ENCODE results near the gene ASAP2. TPM values are rescaled to one million over a fixed set of nuclear protein-coding genes. Genes with fewer than 3 reads are reported as not detected.
A peak's percentile ranks its signal among the peaks of the same experiment; 100 is the strongest.

ASAP2 gene
- total and polyA plus RNA-seq, 9 of the 15 experiments (the other 6 are each of a cell fraction or from before 2014, with no cell fraction given): 0.06 to 4.3 (median 3.1) TPM

DNA sequence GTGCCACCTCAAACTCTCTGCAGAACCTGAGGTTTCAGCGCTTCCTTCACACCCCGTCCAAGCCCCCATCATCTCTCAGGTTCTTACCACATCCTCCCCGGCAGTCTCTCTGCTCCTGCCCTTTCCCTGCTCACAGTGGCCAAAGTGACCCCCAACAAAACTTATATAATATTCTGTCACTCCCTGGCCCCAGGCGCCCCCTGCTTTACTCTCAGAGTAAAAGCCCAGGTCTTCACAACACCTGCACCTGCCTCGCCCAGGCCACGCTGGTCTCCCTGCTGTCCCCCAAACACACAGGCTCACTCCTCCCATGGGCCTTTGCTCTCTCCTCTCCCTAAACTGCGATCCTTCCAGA, 210.3 kb downstream of the ASAP2 start (continued):
- TF ChIP-seq, protein P1, sequence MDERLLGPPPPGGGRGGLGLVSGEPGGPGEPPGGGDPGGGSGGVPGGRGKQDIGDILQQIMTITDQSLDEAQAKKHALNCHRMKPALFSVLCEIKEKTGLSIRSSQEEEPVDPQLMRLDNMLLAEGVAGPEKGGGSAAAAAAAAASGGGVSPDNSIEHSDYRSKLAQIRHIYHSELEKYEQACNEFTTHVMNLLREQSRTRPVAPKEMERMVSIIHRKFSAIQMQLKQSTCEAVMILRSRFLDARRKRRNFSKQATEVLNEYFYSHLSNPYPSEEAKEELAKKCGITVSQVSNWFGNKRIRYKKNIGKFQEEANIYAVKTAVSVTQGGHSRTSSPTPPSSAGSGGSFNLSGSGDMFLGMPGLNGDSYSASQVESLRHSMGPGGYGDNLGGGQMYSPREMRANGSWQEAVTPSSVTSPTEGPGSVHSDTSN (CRISPR knock-in tag; IDR thresholded peaks at IDR 0.05; ENCODE audit: low read depth): no peak
- TF ChIP-seq, protein P1 (tag; conservative IDR thresholded peaks at IDR 0.05; ENCODE audit: low read depth): no peak
- TF ChIP-seq CEBPB (tag; IDR thresholded peaks at IDR 0.05) (no peak), ZSCAN29 (IDR thresholded peaks at IDR 0.05) (no peak)

DNA sequence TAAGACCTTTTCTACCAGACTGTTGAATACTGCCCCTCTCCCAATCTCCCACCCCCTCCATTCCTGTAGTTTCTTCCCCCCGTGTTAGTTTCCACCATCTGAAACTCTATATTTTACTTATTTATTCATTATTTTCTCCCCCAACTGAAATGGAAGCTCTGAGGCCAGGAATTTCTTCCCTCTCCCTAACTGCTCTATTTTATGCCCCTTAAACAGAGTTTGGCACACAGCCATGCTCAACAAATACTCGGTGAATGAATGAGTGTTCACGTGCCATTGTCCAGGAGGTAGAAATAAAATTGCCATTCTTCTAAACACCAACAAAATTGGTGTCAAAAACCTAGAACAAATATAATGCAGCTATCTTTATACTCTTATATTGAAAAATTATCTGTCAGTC, 211.1 kb downstream of the ASAP2 start:
- POLR2A ChIA-PET: interaction anchor here (0.6 kb wide), 1 partner anchor 9 kb away, joined by 3 read pairs; no protein-coding TSS in a partner anchor
- no peak overlapping the region for H3K4me2 ChIP-seq (ENCODE audit: insufficient read depth, low read length)
- no peaks in the 10 kb centered on the region for H3K27me3 ChIP-seq (ENCODE audit: control insufficient read depth in 2 of 2, insufficient read depth in 2 of 2, low read length in 2 of 2)
- no peaks in the 10 kb centered on the region for H3K9me1 ChIP-seq (ENCODE audit: control insufficient read depth, insufficient read depth, low read length)
- H3K4me3 ChIP-seq: no peak overlapping the region
- intact Hi-C loops (cut with micrococcal nuclease): no loop called here
- no peak overlapping the region for H3K27ac ChIP-seq (ENCODE audit: extremely low read depth, low read depth, low read length)
- in situ Hi-C loops (cut with MboI): no loop called here
- H2AFZ ChIP-seq (ENCODE audit: low read depth, low read length): no peak overlapping the region
- ATAC-seq: no peak
- WGBS (ENCODE audit: insufficient coverage, low coverage, missing lambda C conversion rate): 80% methylated on average over 3 of the region's 3 CpGs
- DNase-seq (ENCODE audit: extremely low read depth in 1 of 4, low spot score in 3 of 4): no peak
- H3K36me3 ChIP-seq (ENCODE audit: control insufficient read depth, insufficient read depth, low read length): peaks cover 17% of the 10 kb centered on the region; the same call in 2 of the 3 replicates
- H3K79me2 ChIP-seq (ENCODE audit: control insufficient read depth, insufficient read depth, low read length): peaks cover 18% of the 10 kb centered on the region
- peak; percentile 36 for TF ChIP-seq NFIC (IDR thresholded peaks at IDR 0.05)
- no peak for TF ChIP-seq EP400 (IDR thresholded peaks at IDR 0.05)
- TF ChIP-seq ZNF444 (CRISPR knock-in tag; IDR thresholded peaks at IDR 0.05): no peak
- no peaks in the 10 kb centered on the region for H3K9me3 ChIP-seq (replicated peaks; ENCODE audit: control insufficient read depth, insufficient read depth, low read depth, low read length)
- no TSS peak for BruUV-seq (replicated peaks)
- peaks cover 8 to 17% of the 10 kb centered on the region in 2 experiments; a peak in 4 of 5 replicates for H3K4me1 ChIP-seq (replicated peaks in 1 of 2; ENCODE audit: control insufficient read depth in 2 of 2, insufficient read depth in 2 of 2, low read length in 2 of 2)
- H3K9ac ChIP-seq (ENCODE audit: insufficient read depth in 1 of 2, low read depth in 2 of 2, low read length in 2 of 2): no peak overlapping the region
- CTCF ChIA-PET (ENCODE audit: low intra/inter-chr PET ratio): no interaction called here
- H4K20me1 ChIP-seq (replicated peaks; ENCODE audit: control insufficient read depth, insufficient read depth, low read length): no peaks in the 10 kb centered on the region
- FAIRE-seq: no peak
